HCT116 (cell line): ENCODE results near the gene ABTB2. TPM values are rescaled to one million over a fixed set of nuclear protein-coding genes. Genes with fewer than 3 reads are reported as not detected.

Experiments used
- ATAC-seq: fragments of 200-7000 bp; cut with Tn5 transposase; 2 replicates; pipeline ENCODE4 v1.9.1; 2020; ENCODE audit warnings: mild to moderate bottlenecking, moderate library complexity
- BruUV-seq: library from RNA; stranded (reverse); fragments of 400-500 nt; replicated peaks from 2 replicates; lab custom pipeline; 2021; lab: Mats Ljungman, UMichigan
- CTCF ChIA-PET: fragments of 300-600 bp; sonication (Branson Sonifier 250); formaldehyde crosslinking; loops from one replicate; lab custom pipeline; 2021; ENCODE audit warnings: antibody characterized with exemption; lab: Charles Lee
- POLR2A ChIA-PET: fragments of 300-600, 350-600 bp; sonication (Branson Sonifier 250); formaldehyde crosslinking; loops from one replicate; lab custom pipeline; 2021; ENCODE audit warnings: antibody characterized with exemption; lab: Charles Lee
- RAD21 ChIA-PET, 2 experiments: fragments of 300-600 bp; sonication (Branson Sonifier 250); formaldehyde crosslinking; loops; one replicate each; lab custom pipeline; 2023; ENCODE audit warnings: low total read pairs in 2 of 2; ENCODE audit not compliant: uncharacterized antibody in 2 of 2, unreplicated experiment in 2 of 2, low non-redundant PET in 1 of 2; lab: Charles Lee
- DNase-seq: peaks from one replicate; pipeline ENCODE4 v3.0.0-alpha.2; 2010; ENCODE audit warnings: low read depth, low spot score
- H2AFZ ChIP-seq: fragments of 200-600 bp; shearing (Covaris generic), sonication (generic); 2 replicates; pipeline ENCODE4 v1.6.1; 2017; ENCODE audit warnings: low read depth, mixed run types, mixed read lengths, antibody characterized with exemption, low read length; ENCODE audit not compliant: poor library complexity, severe bottlenecking
- H3K27ac ChIP-seq: 2 replicates; pipeline ENCODE4 v1.5.1; 2012; ENCODE audit warnings: low read depth, low read length
- H3K27me3 ChIP-seq: fragments of 200-600 bp; sonication (generic); 2 replicates; pipeline ENCODE4 v1.6.1; 2016; ENCODE audit warnings: mixed run types, low read length, mixed read lengths; ENCODE audit not compliant: insufficient read depth
- H3K36me3 ChIP-seq, 2 experiments: fragments of 200-500 bp in 1 of 2; fragments of 200-600 bp in 1 of 2; sonication (Bioruptor generic) in 1 of 2; sonication (generic) in 1 of 2; 2 replicates each; pipeline versions ENCODE4 v1.5.1 to v1.6.1; 2014 to 2016; ENCODE audit warnings: low read length in 2 of 2, inconsistent platforms in 1 of 2, mixed read lengths in 1 of 2, mixed run types in 1 of 2; ENCODE audit not compliant: insufficient read depth in 2 of 2, control insufficient read depth in 1 of 2
- H3K4me1 ChIP-seq, 2 experiments: fragments of 200-600 bp in 1 of 2; sonication (generic) in 1 of 2; 2 replicates each; pipeline versions ENCODE4 v1.5.1 to v1.6.1; 2012 to 2017; ENCODE audit warnings: low read length in 2 of 2, inconsistent platforms in 1 of 2, mild to moderate bottlenecking in 1 of 2, mixed read lengths in 1 of 2, mixed run types in 1 of 2, moderate library complexity in 1 of 2; ENCODE audit not compliant: insufficient read depth in 2 of 2, control insufficient read depth in 1 of 2
- H3K4me2 ChIP-seq: fragments of 200-600 bp; sonication (generic); 2 replicates; pipeline ENCODE4 v1.6.1; 2017; ENCODE audit warnings: mixed run types, low read length, mixed read lengths
- H3K4me3 ChIP-seq, 2 experiments: fragments of 200-600 bp in 1 of 2; sonication (generic) in 1 of 2; replicated peaks in 1 of 2; 2 replicates each; pipeline ENCODE4 v1.5.1; 2011 to 2016; ENCODE audit warnings: low read length in 2 of 2, control low read depth in 1 of 2, low read depth in 1 of 2, mild to moderate bottlenecking in 1 of 2, mixed read lengths in 1 of 2, mixed run types in 1 of 2
- H3K79me2 ChIP-seq: fragments of 200-600 bp; sonication (generic); 2 replicates; pipeline ENCODE4 v1.6.1; 2017; ENCODE audit warnings: mild to moderate bottlenecking, mixed run types, low read length, moderate library complexity, mixed read lengths; ENCODE audit not compliant: insufficient read depth
- H3K9ac ChIP-seq: fragments of 200-600 bp; sonication (generic); 2 replicates; pipeline ENCODE4 v1.6.1; 2016; ENCODE audit warnings: low read length, mixed read lengths
- H3K9me2 ChIP-seq: fragments of 200-600 bp; sonication (generic), shearing (Covaris generic); 2 replicates; pipeline ENCODE4 v1.6.1; 2017; ENCODE audit warnings: mixed run types, mild to moderate bottlenecking, moderate library complexity; ENCODE audit not compliant: insufficient read depth
- H3K9me3 ChIP-seq, 2 experiments: fragments of 200-500 bp in 1 of 2; fragments of 200-600 bp in 1 of 2; sonication (Bioruptor generic) in 1 of 2; sonication (generic) in 1 of 2; 2 replicates each; pipeline ENCODE4 v1.6.1; 2014 to 2017; ENCODE audit warnings: low read length in 2 of 2, mixed read lengths in 2 of 2, inconsistent platforms in 1 of 2, low read depth in 1 of 2, mild to moderate bottlenecking in 1 of 2, mixed run types in 1 of 2, moderate library complexity in 1 of 2; ENCODE audit not compliant: control insufficient read depth in 1 of 2, insufficient read depth in 1 of 2
- H4K20me1 ChIP-seq: fragments of 200-600 bp; sonication (generic), shearing (Covaris generic); 2 replicates; pipeline ENCODE4 v1.6.1; 2017; ENCODE audit warnings: mixed run types, mild to moderate bottlenecking, moderate library complexity; ENCODE audit not compliant: insufficient read depth
- ATF3 ChIP-seq: IDR thresholded peaks from 2 replicates; pipeline ENCODE4 v1.6.1; 2012
- CBX3 ChIP-seq: IDR thresholded peaks from 2 replicates; pipeline ENCODE4 v1.6.1; 2012; ENCODE audit warnings: low read depth
- CEBPB ChIP-seq: IDR thresholded peaks from 2 replicates; pipeline ENCODE4 v1.6.1; 2012; ENCODE audit warnings: low read depth
- EGR1 ChIP-seq: IDR thresholded peaks from 2 replicates; pipeline ENCODE4 v1.6.1; 2012; ENCODE audit warnings: low read depth
- ELF1 ChIP-seq: IDR thresholded peaks from 2 replicates; pipeline ENCODE4 v1.6.1; 2012; ENCODE audit warnings: low read depth, borderline replicate concordance
- EZH2 ChIP-seq: fragments of 200-600 bp; sonication (generic); IDR thresholded peaks from 2 replicates; pipeline ENCODE4 v1.6.1; 2017; ENCODE audit warnings: antibody characterized with exemption, mixed run types
- EZH2phosphoT487 ChIP-seq: fragments of 200-600 bp; IDR thresholded peaks from 2 replicates; pipeline ENCODE4 v1.6.1; 2018; ENCODE audit warnings: antibody characterized with exemption, borderline replicate concordance
- FOSL1 ChIP-seq: IDR thresholded peaks from 2 replicates; pipeline ENCODE4 v1.6.1; 2012; ENCODE audit warnings: low read depth
- POLR2A ChIP-seq: IDR thresholded peaks from 2 replicates; pipeline ENCODE4 v1.7.0; 2011; ENCODE audit warnings: borderline replicate concordance; ENCODE audit not compliant: insufficient read depth, insufficient read length; ENCODE audit errors: extremely low read depth
- POLR2AphosphoS5 ChIP-seq: IDR thresholded peaks from 2 replicates; pipeline ENCODE4 v1.6.1; 2011; ENCODE audit warnings: mild to moderate bottlenecking, low read depth, low read length, moderate library complexity
- RAD21 ChIP-seq: IDR thresholded peaks from 2 replicates; pipeline ENCODE4 v1.6.1; 2012; ENCODE audit warnings: low read depth, mild to moderate bottlenecking
- SRF ChIP-seq: IDR thresholded peaks from 2 replicates; pipeline ENCODE4 v1.6.1; 2012; ENCODE audit warnings: low read depth
- TCF7L2 ChIP-seq: IDR thresholded peaks from 2 replicates; pipeline ENCODE4 v1.7.0; 2011; ENCODE audit warnings: borderline replicate concordance, inconsistent platforms; ENCODE audit not compliant: insufficient read depth, insufficient read length; ENCODE audit errors: extremely low read depth
- YY1 ChIP-seq: IDR thresholded peaks from 2 replicates; pipeline ENCODE4 v1.6.1; 2011; ENCODE audit warnings: low read length, low read depth, moderate library complexity, mild to moderate bottlenecking; ENCODE audit not compliant: insufficient replicate concordance; ENCODE audit errors: extremely low read depth
- ZFX ChIP-seq: fragments of 450-650 bp; IDR thresholded peaks from 2 replicates; pipeline ENCODE4 v1.6.1; 2017
- ZNF274 ChIP-seq: fragments of 200-500 bp; sonication (Bioruptor generic); IDR thresholded peaks from 2 replicates; pipeline ENCODE4 v1.6.1; 2014; ENCODE audit warnings: mild to moderate bottlenecking, low read depth, low read length, inconsistent platforms
- intact Hi-C: fragments of 100-400 bp; cut with micrococcal nuclease; formaldehyde crosslinking; loops from 2 replicates; pipeline ENCODE4 v1.10.0; 2022
- total RNA-seq: library from RNA; stranded (reverse); gene quantifications from one replicate; pipeline ENCODE4 v1.2.1, GENCODE V29; 2021; ENCODE audit not compliant: unreplicated experiment
- TF ChIP-seq, protein P1 (sequence below): IDR thresholded peaks from 2 replicates; pipeline ENCODE4 v1.6.1; 2012

The ABTB2 gene
- total RNA-seq, 1 experiment from 2014 or later = 6.8 TPM

GRCh38 chr11:34111722-34112270 is 246.0 kb downstream of the ABTB2 start:
- H3K27ac ChIP-seq = no peak overlapping the region
- no peak overlapping the region for H3K9ac ChIP-seq
- H3K27me3 ChIP-seq = no peaks in the 10 kb centered on the region
- peaks cover 60 to 90% of the 10 kb centered on the region in 2 experiments for H3K36me3 ChIP-seq
- TF ChIP-seq CBX3 (no peak), POLR2AphosphoS5 (no peak), SRF (no peak), EZH2phosphoT487 (no peak), EZH2 (no peak), RAD21 (no peak), CEBPB (no peak)
- TF ChIP-seq, protein P1, sequence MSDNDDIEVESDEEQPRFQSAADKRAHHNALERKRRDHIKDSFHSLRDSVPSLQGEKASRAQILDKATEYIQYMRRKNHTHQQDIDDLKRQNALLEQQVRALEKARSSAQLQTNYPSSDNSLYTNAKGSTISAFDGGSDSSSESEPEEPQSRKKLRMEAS = no peak
- intact Hi-C loops = no loop called here
- no peaks in the 10 kb centered on the region for H3K9me3 ChIP-seq
- H3K9me2 ChIP-seq = no peaks in the 10 kb centered on the region
- H4K20me1 ChIP-seq = no peaks in the 10 kb centered on the region
- H3K4me3 ChIP-seq = no peak overlapping the region
- ChIA-PET CTCF (no interaction called here), POLR2A (no interaction called here), RAD21 (no interaction called here)
- DNase-seq = no peak
- peaks cover 79% of the 10 kb centered on the region for H3K79me2 ChIP-seq
- no peak for ATAC-seq
- peaks cover 0 to 4% of the 10 kb centered on the region in 2 experiments; a peak in 3 of 4 replicates for H3K4me1 ChIP-seq
- H2AFZ ChIP-seq = no peak overlapping the region
- no TSS peak for BruUV-seq
- no peak overlapping the region for H3K4me2 ChIP-seq

- intact Hi-C loops = loop anchor here (1.0 to 5.0 kb wide), 3 partner anchors 53 to 251 kb away; partner anchors contain the start of gene ABTB2
- H3K79me2 ChIP-seq = peaks cover 57% of the 10 kb centered on the region
- no peaks in the 10 kb centered on the region for H4K20me1 ChIP-seq
- no peak for DNase-seq
- peak overlapping the region; percentile 73 for H3K27ac ChIP-seq
- H3K36me3 ChIP-seq = peaks cover 16 to 51% of the 10 kb centered on the region in 2 experiments
- ChIA-PET POLR2A (interaction anchor here (0.9 to 1.8 kb wide), 9 partner anchors 8 to 252 kb away, joined by 3 to 10 read pairs (median 4); partner anchors contain the start of genes ABTB2 and CAPRIN1), RAD21 (no interaction called here), CTCF (interaction anchor here (1.2 kb wide), 1 partner anchor 109 kb away, joined by 3 read pairs; no protein-coding TSS in a partner anchor)
- H2AFZ ChIP-seq = no peak overlapping the region
- no peaks in the 10 kb centered on the region for H3K27me3 ChIP-seq
- peak overlapping the region; percentile 89 to 96 for H3K4me3 ChIP-seq
- no peak for ATAC-seq
- BruUV-seq = TSS peak; percentile 44
- peak overlapping the region; percentile 98 for H3K9ac ChIP-seq
- peak overlapping the region; percentile 94 for H3K4me2 ChIP-seq
- H3K9me2 ChIP-seq = no peaks in the 10 kb centered on the region
- peaks cover 4 to 17% of the 10 kb centered on the region in 2 experiments; a peak in 3 of 4 replicates for H3K4me1 ChIP-seq
- no peaks in the 10 kb centered on the region for H3K9me3 ChIP-seq
- TF ChIP-seq EGR1 (no peak), EZH2phosphoT487 (no peak), RAD21 (no peak), SRF (no peak), ATF3 (no peak), YY1 (no peak), TCF7L2 (no peak), FOSL1 (no peak), ELF1 (no peak), ZNF274 (no peak), CEBPB (no peak), POLR2A (no peak), ZFX (no peak)
Measured at GRCh38 chr11:34105957-34106504, 251.8 kb downstream of the ABTB2 start.
